Astrocyte (in vitro differentiated cells and primary cell): ENCODE measurements around the gene SMIM24.

ENCODE experiments used
- EZH2 ChIP-seq: IDR thresholded peaks from 2 replicates; pipeline ENCODE4 v1.6.1; 2012; ENCODE audit warnings: mild to moderate bottlenecking, low read length, inconsistent platforms; ENCODE audit not compliant: insufficient read depth
- TF ChIP-seq, protein P1 (sequence below): IDR thresholded peaks from 2 replicates; pipeline ENCODE4 v1.5.1; 2011; ENCODE audit warnings: low read depth, mild to moderate bottlenecking, inconsistent platforms, low read length, moderate library complexity; ENCODE audit not compliant: insufficient read depth

DNA sequence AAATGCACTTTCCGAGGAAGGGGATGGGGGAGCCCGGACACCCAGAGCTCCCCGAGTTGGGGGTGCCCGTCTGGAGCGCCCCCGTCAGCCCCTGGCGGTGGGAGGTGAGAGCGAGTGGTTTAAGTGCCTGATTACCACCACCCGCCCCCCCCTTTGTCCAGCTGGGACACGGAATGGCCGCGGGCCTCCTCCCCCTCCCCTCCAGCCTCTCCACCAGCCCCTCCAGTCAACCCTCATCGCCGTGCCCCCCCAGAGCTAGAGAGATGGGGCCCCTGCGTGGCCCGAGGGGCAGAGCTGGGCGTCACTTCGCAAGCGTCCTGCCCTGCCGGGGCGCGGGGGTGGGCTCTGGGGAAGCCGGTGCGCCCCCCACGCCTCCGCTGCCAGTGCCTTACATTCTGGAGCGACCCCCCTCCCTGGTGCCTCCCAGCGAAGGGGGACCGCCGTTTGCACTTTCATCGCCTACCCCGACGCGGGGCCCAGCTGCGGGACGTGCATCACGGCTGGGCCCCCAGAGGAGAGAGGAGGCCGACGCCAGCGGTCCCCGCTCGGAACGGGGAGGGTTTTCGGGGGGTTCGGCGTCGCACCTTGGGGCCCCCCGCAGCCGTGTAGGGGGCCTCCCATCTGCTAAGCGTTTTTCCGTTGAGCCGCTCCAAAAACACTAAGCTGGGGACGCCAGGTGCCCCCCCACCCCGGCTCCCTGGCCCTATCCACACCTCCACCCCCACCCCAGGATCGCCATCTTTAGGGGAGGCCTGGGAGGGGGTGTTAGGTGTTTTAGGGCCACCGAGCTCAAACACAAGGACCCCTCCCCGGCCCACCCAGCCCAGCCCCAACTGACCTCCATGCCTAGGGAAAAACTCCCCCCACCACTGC lies 16.4 kb downstream of the SMIM24 start:
- TF ChIP-seq, protein P1, sequence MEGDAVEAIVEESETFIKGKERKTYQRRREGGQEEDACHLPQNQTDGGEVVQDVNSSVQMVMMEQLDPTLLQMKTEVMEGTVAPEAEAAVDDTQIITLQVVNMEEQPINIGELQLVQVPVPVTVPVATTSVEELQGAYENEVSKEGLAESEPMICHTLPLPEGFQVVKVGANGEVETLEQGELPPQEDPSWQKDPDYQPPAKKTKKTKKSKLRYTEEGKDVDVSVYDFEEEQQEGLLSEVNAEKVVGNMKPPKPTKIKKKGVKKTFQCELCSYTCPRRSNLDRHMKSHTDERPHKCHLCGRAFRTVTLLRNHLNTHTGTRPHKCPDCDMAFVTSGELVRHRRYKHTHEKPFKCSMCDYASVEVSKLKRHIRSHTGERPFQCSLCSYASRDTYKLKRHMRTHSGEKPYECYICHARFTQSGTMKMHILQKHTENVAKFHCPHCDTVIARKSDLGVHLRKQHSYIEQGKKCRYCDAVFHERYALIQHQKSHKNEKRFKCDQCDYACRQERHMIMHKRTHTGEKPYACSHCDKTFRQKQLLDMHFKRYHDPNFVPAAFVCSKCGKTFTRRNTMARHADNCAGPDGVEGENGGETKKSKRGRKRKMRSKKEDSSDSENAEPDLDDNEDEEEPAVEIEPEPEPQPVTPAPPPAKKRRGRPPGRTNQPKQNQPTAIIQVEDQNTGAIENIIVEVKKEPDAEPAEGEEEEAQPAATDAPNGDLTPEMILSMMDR: no peak
- no peak for TF ChIP-seq EZH2
